Inflammatory macrophage (primary cell): ENCODE results near the gene AHSP.
"Not testable (repeated sequence)": the region's sequence is repeated elsewhere in the genome, so short reads cannot be mapped to it uniquely, and the experiment has no call there.

Experiments used
- DNase-seq, 2 donors: peaks; one replicate each; pipeline ENCODE4 v3.0.0-alpha.2; 2020 to 2022

AHSP gene

DNA sequence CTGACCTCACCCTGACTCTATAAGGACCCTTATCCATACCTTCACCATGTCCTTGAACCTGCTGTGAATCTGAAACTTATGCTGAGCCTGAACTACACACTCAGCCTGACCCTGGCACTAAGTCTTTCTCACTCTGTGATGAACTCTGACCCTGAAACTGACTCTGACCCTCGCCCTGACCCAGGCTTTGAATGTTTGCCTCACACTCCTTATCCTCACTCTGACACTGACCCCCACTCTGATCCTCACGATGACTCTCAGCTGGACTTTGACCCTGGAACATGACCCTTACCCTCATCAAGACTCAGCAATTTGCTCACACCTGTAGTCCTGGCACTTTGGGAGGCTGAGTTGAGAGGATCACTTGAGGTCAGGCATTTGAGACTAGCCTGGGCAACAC, 4.4 kb downstream of the AHSP start:
- no peak for DNase-seq

DNA sequence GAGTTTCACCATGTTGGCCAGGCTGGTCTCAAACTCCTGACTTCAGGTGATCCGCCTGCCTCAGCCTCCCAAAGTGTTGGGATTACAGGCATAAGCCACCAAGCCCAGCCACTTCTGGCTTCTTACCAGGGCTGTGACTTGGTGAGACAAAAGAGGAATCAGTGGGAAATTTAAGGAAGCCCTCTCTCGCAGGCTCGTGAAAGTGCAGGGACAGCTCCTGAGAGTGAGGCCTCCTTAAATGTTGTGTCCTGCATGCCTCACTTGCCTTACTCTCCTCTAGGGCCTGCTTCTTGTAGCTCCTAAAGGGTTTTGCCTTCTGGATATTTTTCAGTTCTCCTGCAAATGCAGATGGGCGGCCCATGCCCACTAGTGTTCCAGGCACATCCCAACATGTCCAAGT, 5.2 kb downstream of the AHSP start:
- DNase-seq: peak; percentile 18 to 45

DNA sequence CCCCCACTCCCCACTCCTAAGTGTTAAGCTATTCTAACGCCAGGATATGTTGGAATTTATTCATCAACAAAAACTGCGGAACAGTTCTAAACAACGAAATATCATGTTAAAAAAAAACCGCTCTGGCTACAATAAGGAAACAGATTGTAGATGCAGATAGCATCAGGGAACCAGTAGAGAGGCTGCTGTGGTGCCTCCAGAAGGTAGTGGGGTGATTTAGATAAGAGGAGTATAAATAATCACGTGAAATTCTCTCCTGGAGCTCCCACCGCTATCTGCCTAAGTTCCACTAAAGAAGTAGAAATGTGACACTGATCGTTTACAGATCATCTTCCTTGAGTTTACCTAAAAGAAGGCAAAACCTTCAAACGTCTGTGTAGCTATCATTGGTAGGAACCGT, 8.0 kb downstream of the AHSP start:
- no peak for DNase-seq

DNA sequence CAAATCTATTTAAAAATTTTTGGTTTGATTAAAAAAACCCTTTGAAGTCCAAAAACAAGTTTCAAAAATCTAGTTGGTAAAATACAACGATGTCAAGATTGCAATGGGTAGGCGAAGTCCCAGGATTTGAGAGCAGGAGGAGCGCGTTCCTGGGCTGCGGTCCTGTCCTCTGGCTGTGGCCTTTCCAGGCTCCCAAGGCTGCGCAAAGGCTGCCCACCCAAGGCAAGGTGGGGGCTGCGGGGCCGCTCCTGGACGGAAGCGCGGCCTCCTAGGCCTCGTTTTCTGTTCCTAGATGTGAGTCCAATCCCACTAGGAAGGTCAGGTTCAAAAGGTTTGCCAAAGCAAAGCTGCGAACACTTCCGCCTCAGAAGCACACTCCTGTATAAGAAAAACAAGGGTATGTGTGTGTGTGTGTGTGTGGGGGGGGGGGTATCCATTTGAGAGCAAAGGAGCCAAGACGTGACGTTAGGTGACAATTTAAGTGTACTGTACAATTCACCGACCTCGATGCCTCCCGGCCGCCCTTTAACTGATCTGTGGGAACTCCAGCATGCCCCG, 9.2 kb downstream of the AHSP start:
- DNase-seq: no peak

DNA sequence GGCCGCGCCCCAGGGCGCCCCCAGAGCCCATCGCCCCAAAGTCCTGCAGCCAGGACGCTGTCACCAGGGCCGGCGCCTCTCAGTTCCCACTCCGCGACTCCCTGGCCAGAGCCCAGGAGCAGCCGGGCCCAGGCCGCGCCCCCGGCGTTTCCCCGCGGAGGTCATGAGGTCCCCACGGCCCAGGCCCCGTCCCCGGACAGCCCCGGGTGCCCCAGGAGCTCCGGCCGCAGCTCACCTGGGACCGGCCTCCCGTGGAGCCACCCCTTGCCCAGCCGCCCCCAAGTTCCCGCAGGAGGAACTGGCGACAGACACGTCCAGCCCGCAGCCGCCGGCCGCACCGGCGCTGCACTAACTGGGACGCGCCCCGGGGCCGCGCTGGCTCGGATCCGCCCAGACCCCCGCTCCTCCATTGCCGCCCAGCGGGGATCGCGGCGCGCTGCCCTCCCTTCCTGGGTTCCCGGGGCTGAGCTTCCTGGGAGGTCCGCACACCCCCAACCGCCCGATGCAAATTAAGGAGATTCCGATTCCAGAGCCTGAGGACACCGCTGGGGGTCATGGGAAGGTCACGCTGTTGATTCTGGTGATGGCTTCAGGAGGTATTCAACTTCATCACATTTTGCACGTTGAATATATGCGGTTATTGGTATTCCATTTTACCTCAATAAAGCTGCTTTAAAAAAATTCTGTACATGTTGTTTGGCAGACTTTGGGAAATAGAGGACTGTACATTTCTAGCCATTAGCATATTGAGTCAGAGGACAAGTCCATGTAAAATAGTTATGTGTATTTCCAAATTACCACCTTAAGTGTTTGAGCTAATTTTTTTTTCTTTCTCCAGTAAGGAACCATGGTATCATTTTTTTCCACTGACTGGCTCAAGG, 9.9 kb downstream of the AHSP start:
- DNase-seq: no peak

DNA sequence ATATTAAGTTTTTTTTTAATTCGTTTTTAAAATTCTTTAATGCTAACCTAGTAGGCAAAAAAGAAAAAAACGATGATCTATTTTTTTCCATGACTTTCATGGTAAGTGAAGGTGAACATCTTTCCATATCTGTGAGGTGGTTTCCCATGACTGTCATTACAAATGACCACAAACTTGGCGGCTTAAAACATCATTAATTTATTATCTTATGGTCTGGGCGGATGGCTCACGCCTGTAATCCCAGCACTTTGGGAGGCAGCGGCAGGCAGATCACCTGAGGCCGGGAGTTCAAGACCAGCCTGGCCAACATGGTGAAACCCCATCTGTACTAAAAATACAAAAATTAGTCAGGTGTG, 10.5 kb downstream of the AHSP start:
- DNase-seq: not testable (repeated sequence)

DNA sequence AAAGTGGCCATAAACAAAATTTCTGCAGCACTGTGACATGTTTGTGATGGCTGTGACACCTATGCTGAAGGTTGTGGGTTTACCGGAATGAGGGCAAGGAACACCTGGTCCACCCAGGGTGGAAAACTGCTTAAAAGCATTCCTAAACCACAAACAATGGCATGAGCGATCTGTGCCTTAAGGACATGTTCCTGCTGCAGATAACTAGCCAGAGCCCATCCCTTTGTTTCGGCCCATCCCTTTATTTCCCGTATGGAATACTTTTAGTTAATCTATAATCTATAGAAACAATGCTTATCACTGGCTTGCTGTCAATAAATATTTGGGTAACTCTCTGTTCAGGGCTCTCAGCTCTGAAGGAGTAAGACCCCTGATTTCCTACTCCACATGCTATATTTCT, 12.1 kb downstream of the AHSP start:
- not testable (repeated sequence) for DNase-seq

DNA sequence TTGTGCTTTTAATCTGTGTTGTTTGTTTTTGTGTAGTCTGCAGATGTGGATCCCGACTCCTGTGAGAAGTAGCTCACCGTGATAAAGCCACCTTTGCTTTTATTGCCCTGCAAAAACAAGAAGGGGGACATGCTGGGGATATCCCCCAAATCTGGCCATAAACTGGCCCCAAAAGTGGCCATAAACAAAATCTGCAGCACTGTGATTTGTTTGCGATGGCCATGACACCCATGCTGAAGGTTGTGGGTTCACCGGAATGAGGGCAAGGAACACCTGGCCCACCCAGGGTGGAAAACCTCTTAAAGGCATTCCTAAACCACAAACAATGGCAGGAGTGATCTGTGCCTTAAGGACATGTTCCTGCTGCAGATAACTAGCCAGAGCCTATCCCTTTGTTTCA, 15.1 kb downstream of the AHSP start:
- no peak for DNase-seq

DNA sequence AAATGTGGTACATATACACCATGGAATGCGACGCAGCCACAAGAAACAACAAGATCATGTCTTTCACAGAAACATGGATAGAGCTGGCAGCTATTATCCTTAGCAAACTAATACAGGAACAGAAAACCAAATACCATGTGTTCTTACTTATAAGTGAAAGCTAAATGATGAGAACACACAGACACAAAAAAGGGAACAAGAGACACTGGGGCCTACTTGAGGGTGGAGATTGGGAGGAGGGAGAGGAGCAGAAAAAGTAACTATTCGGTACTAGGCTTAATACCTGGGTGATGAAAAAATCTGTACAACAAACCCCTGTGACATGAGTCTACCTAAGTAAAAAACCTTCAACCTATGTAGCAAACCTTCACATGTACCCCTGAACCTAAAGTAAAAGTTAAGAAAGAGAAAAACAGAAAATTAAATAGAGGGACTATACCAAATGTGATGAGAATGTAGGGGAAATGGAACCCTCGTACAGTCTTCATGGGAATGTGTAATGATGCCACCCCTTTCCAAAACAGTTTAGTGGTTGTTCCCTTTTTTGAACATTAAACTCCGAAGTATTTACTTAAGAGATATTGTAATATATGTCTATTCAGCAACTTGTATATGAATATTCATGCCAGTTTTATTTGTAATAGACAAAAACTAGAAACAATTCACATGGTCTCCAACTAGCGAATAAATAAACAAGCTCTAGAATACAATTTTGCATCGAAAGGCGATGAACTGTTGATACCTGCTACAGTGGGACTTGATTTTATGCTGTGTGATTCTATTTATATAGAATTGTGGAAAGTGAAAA, 33.9 kb downstream of the AHSP start:
- no peak for DNase-seq

DNA sequence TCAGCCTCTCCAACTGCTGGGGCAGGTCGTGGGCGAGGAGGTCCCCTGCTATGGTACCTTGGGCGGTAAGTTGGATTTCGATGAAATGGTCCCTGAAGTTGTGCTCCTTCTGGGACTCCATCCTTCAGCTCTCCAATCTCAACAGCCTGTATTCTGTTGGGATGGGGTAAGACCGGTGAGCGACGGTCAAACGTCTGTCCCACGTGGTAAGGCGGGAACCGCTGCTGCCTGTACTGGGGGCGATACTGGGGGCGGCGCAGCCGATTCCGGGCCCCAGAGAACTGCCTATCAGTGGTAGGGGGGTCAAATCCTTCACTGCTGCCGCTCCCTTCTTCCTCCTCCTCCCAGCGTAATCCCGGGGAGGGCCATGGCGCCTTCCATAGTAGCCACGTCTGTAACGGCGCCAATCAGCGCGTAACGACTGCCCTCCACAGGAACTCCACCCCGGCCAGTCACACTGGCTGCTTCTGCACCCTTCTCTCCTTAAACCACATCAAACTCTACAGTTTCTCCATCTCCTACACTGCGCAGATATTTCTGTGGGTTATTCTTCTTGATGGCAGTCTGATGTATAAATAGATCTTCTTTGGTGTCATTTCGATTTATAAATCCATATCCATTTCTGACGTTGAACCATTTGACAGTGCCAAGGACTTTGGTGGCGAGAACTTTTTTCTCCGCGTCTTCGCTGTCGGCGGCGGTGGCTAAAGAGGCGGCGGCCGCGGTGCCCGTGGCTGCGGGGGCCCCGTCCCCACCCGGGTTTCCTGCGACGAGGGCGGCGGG, 41.1 kb downstream of the AHSP start:
- DNase-seq: peak in 1 of 2 donors; percentile 9

DNA sequence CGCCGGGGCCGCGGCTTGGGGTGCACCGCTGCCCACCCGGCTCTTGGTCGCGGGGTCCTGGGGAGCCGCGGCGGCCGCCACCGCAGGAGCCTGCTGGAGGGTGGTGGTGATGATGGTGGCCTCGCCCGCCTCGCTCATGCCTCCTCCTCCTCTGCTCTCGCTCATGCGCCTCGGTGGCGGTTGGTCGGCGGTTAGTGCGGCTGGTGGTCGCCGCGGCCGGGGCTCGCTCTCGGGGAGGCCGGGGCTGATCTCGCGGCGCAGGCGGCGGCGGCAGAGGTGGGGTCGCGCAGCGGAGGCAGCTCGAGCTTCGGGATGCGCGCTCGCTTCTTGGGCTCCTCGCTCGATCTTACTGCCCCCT, 41.6 kb downstream of the AHSP start:
- no peak for DNase-seq

DNA sequence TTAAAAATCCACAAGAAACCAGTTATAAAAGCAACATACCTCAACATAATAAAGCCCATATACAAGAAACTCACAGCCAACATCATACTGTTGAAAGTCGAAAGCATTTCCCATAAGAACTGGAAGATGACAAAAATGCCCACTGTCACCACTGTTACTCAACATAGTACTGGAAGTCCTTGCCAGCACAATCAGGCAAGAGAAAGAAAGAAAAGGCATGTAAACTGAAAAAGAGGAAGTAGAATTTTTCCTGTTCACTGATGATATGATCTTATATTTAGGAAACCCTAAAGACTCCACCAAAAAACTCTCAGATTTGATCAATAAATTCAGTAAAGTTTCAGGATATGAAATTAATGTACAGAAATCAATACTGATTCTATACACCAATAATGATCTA, 45.1 kb downstream of the AHSP start:
- DNase-seq: no peak

DNA sequence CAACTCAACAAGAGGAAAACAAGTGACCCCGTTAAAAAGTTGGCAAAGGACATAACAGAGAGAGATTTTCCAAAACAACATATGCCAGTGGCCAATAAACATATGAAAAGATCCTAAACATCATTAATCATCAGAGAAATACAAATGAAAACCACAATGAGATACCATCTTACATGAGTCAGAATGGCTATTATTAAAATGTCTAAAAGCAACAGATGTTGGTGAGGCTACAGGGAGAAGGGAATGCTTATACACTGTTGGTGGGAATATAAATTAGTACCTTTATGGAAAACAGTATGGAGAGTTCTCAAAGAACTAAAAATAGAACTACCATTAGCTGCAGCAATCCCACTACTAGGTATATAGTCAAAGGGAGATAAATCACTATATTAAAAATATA, 46.5 kb downstream of the AHSP start:
- DNase-seq: not testable (repeated sequence)

DNA sequence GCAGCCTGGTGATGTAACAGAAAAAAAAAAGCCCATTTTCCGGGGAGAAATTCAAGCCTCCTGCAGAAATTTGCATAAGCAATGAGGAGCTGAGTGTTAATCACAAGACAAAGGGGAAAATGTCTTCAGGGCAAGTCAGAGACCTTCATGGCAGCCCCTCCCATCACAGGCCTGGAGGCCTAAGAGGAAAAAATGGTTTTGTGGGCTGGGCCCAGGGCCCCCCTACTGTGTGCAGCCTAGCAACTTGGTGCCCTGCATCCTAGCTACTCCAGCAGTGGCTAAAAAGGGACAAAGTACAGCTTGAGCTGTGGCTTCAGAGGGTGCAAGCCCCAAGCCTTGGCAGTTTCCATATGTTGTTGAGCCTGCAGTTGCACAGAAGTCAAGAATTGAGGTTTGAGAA, 49.7 kb downstream of the AHSP start:
- no peak for DNase-seq
